ENCODE results near the gene GNAS.

- TF ChIP-seq ZNF274 (IDR thresholded peaks at IDR 0.05; ENCODE audit: low read depth, low read length) (no peak), YY1 (IDR thresholded peaks at IDR 0.05; ENCODE audit: insufficient read depth, insufficient read length) (no peak), SUZ12 (IDR thresholded peaks at IDR 0.05; ENCODE audit: extremely low read depth, insufficient read depth, insufficient read length) (no peak)
Observed at GRCh38 chr20:58807801-58808200, 44.7 kb upstream of the GNAS start.

All from NT2/D1 (cell line).